Measurements from ENCODE around the gene EXOSC7. TPM values are rescaled to one million over a fixed set of nuclear protein-coding genes. Genes with fewer than 3 reads are reported as not detected.

EXOSC7 gene
- total and polyA plus RNA-seq, 2 donors (not counting 3 experiments of a cell fraction or from before 2014, with no cell fraction given), result 44.5 to 53.8 TPM

- intact Hi-C loops (cut with micrococcal nuclease), result no loop called here
- no peak for DNase-seq (ENCODE audit: low read depth, low spot score)
- POLR2A ChIA-PET, result no interaction called here
- no peaks in the 10 kb centered on the region for H3K27me3 ChIP-seq (ENCODE audit: control insufficient read depth in 2 of 2, insufficient read depth in 2 of 2, low read length in 2 of 2)
- no peak overlapping the region for H3K4me3 ChIP-seq (replicated peaks in 1 of 3; ENCODE audit: insufficient read depth in 1 of 3, low read depth in 1 of 3, low read length in 3 of 3)
- H2AFZ ChIP-seq (ENCODE audit: low read depth, low read length), result no peak overlapping the region
- H3K9ac ChIP-seq (replicated peaks; ENCODE audit: extremely low read depth, insufficient read depth, low read length), result no peak overlapping the region
- dilution Hi-C loops (cut with MboI; ENCODE audit: extremely low pct_ligation_motif_present, low sequenced_read_pairs), result no loop called here
- TF ChIP-seq MYC (IDR thresholded peaks at IDR 0.05; ENCODE audit: low read depth, low read length), result no peak
- no TSS peak for BruUV-seq (replicated peaks)
- H3K27ac ChIP-seq (ENCODE audit: insufficient read depth, low read depth, low read length), result no peak overlapping the region
- H3K9me3 ChIP-seq (replicated peaks; ENCODE audit: control insufficient read depth, insufficient read depth, low read length), result no peaks in the 10 kb centered on the region
- H3K4me1 ChIP-seq (ENCODE audit: control insufficient read depth, extremely low read depth, insufficient read depth, low read length), result no peaks in the 10 kb centered on the region
- peaks cover 3% of the 10 kb centered on the region for H4K20me1 ChIP-seq (replicated peaks; ENCODE audit: control insufficient read depth, extremely low read depth, insufficient read depth, low read length)
- no peak overlapping the region for H3K4me2 ChIP-seq (ENCODE audit: insufficient read depth, low read length)
- H3K36me3 ChIP-seq (ENCODE audit: control insufficient read depth in 2 of 2, extremely low read depth in 1 of 2, insufficient read depth in 2 of 2, low read length in 2 of 2), result no peaks in the 10 kb centered on the region
- CTCF ChIA-PET, result no interaction called here
- peaks cover 20% of the 10 kb centered on the region for H3K79me2 ChIP-seq (ENCODE audit: control insufficient read depth, insufficient read depth, low read length)
- H3K9me1 ChIP-seq (replicated peaks; ENCODE audit: control insufficient read depth, extremely low read depth, insufficient read depth, low read length), result no peaks in the 10 kb centered on the region
- peak; percentile 24 for FAIRE-seq
Measured at GRCh38 chr3:44989636-44990373, 13.8 kb downstream of the EXOSC7 start.

- H3K9me3 ChIP-seq (replicated peaks; ENCODE audit: control insufficient read depth, insufficient read depth, low read length), result no peaks in the 10 kb centered on the region
- no peak overlapping the region for H3K9ac ChIP-seq (replicated peaks; ENCODE audit: extremely low read depth, insufficient read depth, low read length)
- intact Hi-C loops (cut with micrococcal nuclease) (no loop called here), dilution Hi-C loops (cut with MboI; ENCODE audit: extremely low pct_ligation_motif_present, low sequenced_read_pairs) (no loop called here)
- ChIA-PET POLR2A (no interaction called here), CTCF (interaction anchor here (1.2 to 1.5 kb wide), 2 partner anchors 22 to 25 kb away, joined by 3 read pairs; no protein-coding TSS in a partner anchor)
- FAIRE-seq (no peak), DNase-seq (ENCODE audit: low read depth, low spot score) (no peak)
- H3K27me3 ChIP-seq (ENCODE audit: control insufficient read depth in 2 of 2, insufficient read depth in 2 of 2, low read length in 2 of 2), result no peaks in the 10 kb centered on the region
- no peak overlapping the region for H3K4me2 ChIP-seq (ENCODE audit: insufficient read depth, low read length)
- no peaks in the 10 kb centered on the region for H3K9me1 ChIP-seq (replicated peaks; ENCODE audit: control insufficient read depth, extremely low read depth, insufficient read depth, low read length)
- no peaks in the 10 kb centered on the region for H3K36me3 ChIP-seq (ENCODE audit: control insufficient read depth in 2 of 2, extremely low read depth in 1 of 2, insufficient read depth in 2 of 2, low read length in 2 of 2)
- H3K4me1 ChIP-seq (ENCODE audit: control insufficient read depth, extremely low read depth, insufficient read depth, low read length), result peaks cover 7% of the 10 kb centered on the region
- BruUV-seq (replicated peaks), result no TSS peak
- H2AFZ ChIP-seq (ENCODE audit: low read depth, low read length), result no peak overlapping the region
- H3K79me2 ChIP-seq (ENCODE audit: control insufficient read depth, insufficient read depth, low read length), result peaks cover 16% of the 10 kb centered on the region
- no peak overlapping the region for H3K27ac ChIP-seq (ENCODE audit: insufficient read depth, low read depth, low read length)
- no peak overlapping the region for H3K4me3 ChIP-seq (replicated peaks in 1 of 3; ENCODE audit: insufficient read depth in 1 of 3, low read depth in 1 of 3, low read length in 3 of 3)
- peaks cover 3% of the 10 kb centered on the region for H4K20me1 ChIP-seq (replicated peaks; ENCODE audit: control insufficient read depth, extremely low read depth, insufficient read depth, low read length)
- no peak for TF ChIP-seq MAX (IDR thresholded peaks at IDR 0.05; ENCODE audit: insufficient read depth, insufficient read length)
- no peak for TF ChIP-seq EZH2 (IDR thresholded peaks at IDR 0.05; ENCODE audit: borderline replicate concordance, low read depth, low read length, severe bottlenecking)
- no peak for TF ChIP-seq GATA2 (IDR thresholded peaks at IDR 0.05; ENCODE audit: insufficient read depth, insufficient read length, low read depth, low read length)
- TF ChIP-seq CTCF (IDR thresholded peaks at IDR 0.05; ENCODE audit: extremely low read depth in 1 of 2, insufficient read depth in 1 of 2, low read depth in 1 of 2, low read length in 2 of 2), result no peak
- no peak for TF ChIP-seq FOS (IDR thresholded peaks at IDR 0.05; ENCODE audit: borderline replicate concordance, insufficient read depth, low read length)
- no peak for TF ChIP-seq POLR2AphosphoS5 (IDR thresholded peaks at IDR 0.05; ENCODE audit: insufficient read depth, low read depth, low read length)
- no peak for TF ChIP-seq POLR2A (IDR thresholded peaks at IDR 0.05; ENCODE audit: low read depth, low read length)
- TF ChIP-seq MYC (IDR thresholded peaks at IDR 0.05; ENCODE audit: low read depth, low read length), result no peak
- TF ChIP-seq JUN (IDR thresholded peaks at IDR 0.05; ENCODE audit: borderline replicate concordance, insufficient read depth, insufficient read length, low read depth), result no peak
Measured at GRCh38 chr3:44991326-44991725, 15.3 kb downstream of the EXOSC7 start.

Data from endothelial cell of umbilical vein (primary cell).